NCI-H2029 (cell line): Measurements from ENCODE around the gene GTPBP2.
A peak's percentile ranks its signal among the peaks of the same experiment; 100 is the strongest.
"Not testable (repeated sequence)": the region's sequence is repeated elsewhere in the genome, so short reads cannot be mapped to it uniquely, and the experiment has no call there.

Experiments
- DNase-seq: peaks from one replicate; lab custom pipeline; 2025; lab: John Stamatoyannopoulos, UW

GTPBP2 gene

GRCh38 chr6:43623880-43624785 is 4.9 kb downstream of the GTPBP2 start:
- DNase-seq: no peak

- no peak for DNase-seq
Observed at GRCh38 chr6:43622541-43622940, 6.5 kb downstream of the GTPBP2 start.

GRCh38 chr6:43621836-43622180 is 7.3 kb downstream of the GTPBP2 start:
- no peak for DNase-seq

- DNase-seq: no peak
Observed at GRCh38 chr6:43621078-43621835, 7.8 kb downstream of the GTPBP2 start.

GRCh38 chr6:43616725-43617472 is 12.2 kb downstream of the GTPBP2 start:
- no peak for DNase-seq

GRCh38 chr6:43614396-43614730 is 14.7 kb downstream of the GTPBP2 start:
- DNase-seq: no peak

- no peak for DNase-seq
Observed at GRCh38 chr6:43613721-43614395, 15.2 kb downstream of the GTPBP2 start.

- DNase-seq: no peak
Observed at GRCh38 chr6:43610431-43610830, 18.6 kb downstream of the GTPBP2 start.

- DNase-seq: no peak
Observed at GRCh38 chr6:43609402-43609801, 19.7 kb downstream of the GTPBP2 start.

GRCh38 chr6:43608807-43609206 is 20.3 kb downstream of the GTPBP2 start:
- no peak for DNase-seq

GRCh38 chr6:43608310-43608763 is 20.7 kb downstream of the GTPBP2 start:
- DNase-seq: peak; percentile 67

GRCh38 chr6:43606019-43606418 is 23.0 kb downstream of the GTPBP2 start:
- DNase-seq: no peak

GRCh38 chr6:43604174-43604573 is 24.9 kb downstream of the GTPBP2 start:
- no peak for DNase-seq

- DNase-seq: no peak
Observed at GRCh38 chr6:43600595-43600994, 28.5 kb downstream of the GTPBP2 start.

- DNase-seq: no peak
Observed at GRCh38 chr6:43593938-43594337, 35.1 kb downstream of the GTPBP2 start.

- not testable (repeated sequence) for DNase-seq
Observed at GRCh38 chr6:43589564-43589963, 39.5 kb downstream of the GTPBP2 start.

GRCh38 chr6:43588194-43588593 is 40.9 kb downstream of the GTPBP2 start:
- no peak for DNase-seq

GRCh38 chr6:43584892-43585570 is 44.0 kb downstream of the GTPBP2 start:
- DNase-seq: no peak

- no peak for DNase-seq
Observed at GRCh38 chr6:43582911-43583310, 46.2 kb downstream of the GTPBP2 start.

- DNase-seq: no peak
Observed at GRCh38 chr6:43579171-43579570, 49.9 kb downstream of the GTPBP2 start.

- DNase-seq: no peak
Observed at GRCh38 chr6:43578748-43579147, 50.3 kb downstream of the GTPBP2 start.
